Upper lobe of left lung (tissue), 4 donors: ENCODE measurements around the gene C2orf76.

Source experiments
- POLR2A ChIP-seq, 4 donors: fragments of 450-650 bp; IDR thresholded peaks; one replicate each; pipeline ENCODE4 v1.5.1; 2016 to 2017; ENCODE audit warnings: antibody characterized with exemption in 4 of 4, mild to moderate bottlenecking in 2 of 4
- TF ChIP-seq, protein P1 (sequence below), 6 experiments: fragments of 450-650 bp in 4 of 6; fragments of 200-600 bp in 2 of 6; sonication (generic) in 2 of 6; IDR thresholded peaks; one replicate each; pipeline ENCODE4 v1.5.1; 2016 to 2019; ENCODE audit warnings: antibody characterized with exemption in 6 of 6

- TF ChIP-seq, protein P1, sequence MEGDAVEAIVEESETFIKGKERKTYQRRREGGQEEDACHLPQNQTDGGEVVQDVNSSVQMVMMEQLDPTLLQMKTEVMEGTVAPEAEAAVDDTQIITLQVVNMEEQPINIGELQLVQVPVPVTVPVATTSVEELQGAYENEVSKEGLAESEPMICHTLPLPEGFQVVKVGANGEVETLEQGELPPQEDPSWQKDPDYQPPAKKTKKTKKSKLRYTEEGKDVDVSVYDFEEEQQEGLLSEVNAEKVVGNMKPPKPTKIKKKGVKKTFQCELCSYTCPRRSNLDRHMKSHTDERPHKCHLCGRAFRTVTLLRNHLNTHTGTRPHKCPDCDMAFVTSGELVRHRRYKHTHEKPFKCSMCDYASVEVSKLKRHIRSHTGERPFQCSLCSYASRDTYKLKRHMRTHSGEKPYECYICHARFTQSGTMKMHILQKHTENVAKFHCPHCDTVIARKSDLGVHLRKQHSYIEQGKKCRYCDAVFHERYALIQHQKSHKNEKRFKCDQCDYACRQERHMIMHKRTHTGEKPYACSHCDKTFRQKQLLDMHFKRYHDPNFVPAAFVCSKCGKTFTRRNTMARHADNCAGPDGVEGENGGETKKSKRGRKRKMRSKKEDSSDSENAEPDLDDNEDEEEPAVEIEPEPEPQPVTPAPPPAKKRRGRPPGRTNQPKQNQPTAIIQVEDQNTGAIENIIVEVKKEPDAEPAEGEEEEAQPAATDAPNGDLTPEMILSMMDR (IDR thresholded peaks at IDR 0.05), result no peak
- no peak for TF ChIP-seq POLR2A (IDR thresholded peaks at IDR 0.05)
Measured at GRCh38 chr2:119383410-119384140, 16.9 kb upstream of the C2orf76 start.
